ENCODE data around the gene ATP13A2.

ATP13A2 gene

GRCh38 chr1:17032741-17033140 is 21.0 kb upstream of the ATP13A2 start:
- DNase-seq (ENCODE audit: low read depth in 2 of 2), result no peak

GRCh38 chr1:17031436-17031835 is 19.7 kb upstream of the ATP13A2 start:
- DNase-seq (ENCODE audit: low read depth in 2 of 2), result no peak

DNA sequence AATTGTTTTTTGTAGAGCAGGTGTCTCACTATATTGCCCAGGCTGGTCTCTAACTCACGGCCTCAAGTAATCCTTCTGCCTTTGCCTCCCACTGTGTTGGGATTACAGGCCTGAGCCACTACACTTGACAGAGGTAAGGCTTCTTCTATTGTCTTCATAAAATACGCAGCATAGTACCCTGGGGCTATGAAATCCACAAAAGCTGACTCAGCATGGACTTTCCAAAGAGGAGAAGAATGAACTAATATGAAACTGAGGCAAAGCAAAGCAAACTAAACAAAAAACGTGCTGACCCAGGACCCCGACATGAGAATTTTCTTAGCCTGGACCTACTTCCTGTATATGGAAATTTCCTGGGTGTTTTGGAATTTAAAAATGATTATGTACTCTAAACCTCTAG is 18.5 kb upstream of the ATP13A2 start:
- no peak for DNase-seq (ENCODE audit: low read depth in 2 of 2)

GRCh38 chr1:17028662-17029188 is 17.0 kb upstream of the ATP13A2 start:
- no peak for DNase-seq (ENCODE audit: low read depth in 2 of 2)

GRCh38 chr1:17027900-17028299 is 16.2 kb upstream of the ATP13A2 start:
- no peak for DNase-seq (ENCODE audit: low read depth in 2 of 2)

DNA sequence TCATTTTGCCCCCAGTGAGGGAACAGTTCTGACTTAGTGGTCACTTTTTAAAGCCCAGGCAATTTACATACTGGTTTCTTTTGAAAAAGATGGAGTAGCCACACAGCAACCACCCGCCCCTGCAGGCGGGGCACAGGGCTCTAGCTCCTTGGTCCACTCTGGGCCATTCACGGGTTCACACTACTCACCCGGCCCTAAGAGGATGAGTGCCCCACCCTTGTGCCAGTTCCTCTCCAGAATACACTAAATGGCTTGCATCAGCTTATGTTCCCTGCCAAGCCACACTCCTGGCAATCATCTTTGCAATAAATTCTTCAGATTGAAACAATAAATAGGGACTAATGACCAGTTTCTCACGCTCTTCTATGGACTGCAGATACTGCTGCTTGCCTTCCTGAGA is 15.7 kb upstream of the ATP13A2 start:
- no peak for DNase-seq (ENCODE audit: low read depth in 2 of 2)

DNA sequence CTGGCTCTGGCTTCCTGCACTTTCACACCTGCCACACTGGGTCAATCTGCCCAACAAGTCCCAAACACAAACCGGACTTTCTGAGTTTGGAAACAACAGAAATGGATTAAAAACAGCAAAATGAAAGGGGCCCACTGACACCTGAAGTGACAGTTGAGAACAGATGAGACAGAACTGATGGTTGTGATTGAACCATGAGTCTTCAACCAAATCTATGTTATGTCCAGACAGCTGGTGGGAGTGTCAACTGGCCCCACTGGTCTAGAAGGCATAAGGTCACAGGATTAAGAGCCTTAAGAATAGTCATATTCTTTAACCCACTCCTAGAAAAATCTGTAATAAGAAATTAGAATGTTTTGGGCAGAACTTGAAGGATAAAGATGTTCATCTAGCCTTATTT is 13.0 kb upstream of the ATP13A2 start:
- no peak for DNase-seq (ENCODE audit: low read depth in 2 of 2)

GRCh38 chr1:17023573-17023972 is 11.8 kb upstream of the ATP13A2 start:
- DNase-seq (ENCODE audit: low read depth in 2 of 2), result no peak

- no peak for DNase-seq (ENCODE audit: low read depth in 2 of 2)
Measured at GRCh38 chr1:17023102-17023501, 11.4 kb upstream of the ATP13A2 start.

DNA sequence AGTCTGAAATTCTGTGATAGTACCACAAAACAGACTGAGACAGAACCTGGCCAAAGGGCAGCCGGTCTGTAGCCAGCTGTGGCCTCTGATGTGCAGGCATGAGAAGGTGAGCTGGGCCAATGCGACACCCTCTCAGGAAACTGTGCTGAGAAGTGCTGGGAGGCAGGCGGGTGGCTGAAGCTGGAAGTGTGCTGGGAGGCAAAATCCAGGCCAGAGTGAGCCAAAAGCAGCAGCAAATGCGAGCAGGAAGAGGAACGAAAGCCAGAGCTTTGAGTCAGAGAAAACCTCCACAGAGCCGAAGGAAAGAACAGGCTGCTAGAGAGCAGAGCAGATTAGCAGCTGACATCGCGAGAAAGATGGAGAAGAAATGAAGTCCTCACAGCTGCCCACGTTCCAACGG is 10.2 kb upstream of the ATP13A2 start:
- no peak for DNase-seq (ENCODE audit: low read depth in 2 of 2)

GRCh38 chr1:17020502-17020901 is 8.8 kb upstream of the ATP13A2 start:
- no peak for DNase-seq (ENCODE audit: low read depth in 2 of 2)

- no peak for DNase-seq (ENCODE audit: low read depth in 2 of 2)
Measured at GRCh38 chr1:17018849-17019248, 7.1 kb upstream of the ATP13A2 start.

GRCh38 chr1:17017435-17017834 is 5.7 kb upstream of the ATP13A2 start:
- no peak for DNase-seq (ENCODE audit: low read depth in 2 of 2)

DNA sequence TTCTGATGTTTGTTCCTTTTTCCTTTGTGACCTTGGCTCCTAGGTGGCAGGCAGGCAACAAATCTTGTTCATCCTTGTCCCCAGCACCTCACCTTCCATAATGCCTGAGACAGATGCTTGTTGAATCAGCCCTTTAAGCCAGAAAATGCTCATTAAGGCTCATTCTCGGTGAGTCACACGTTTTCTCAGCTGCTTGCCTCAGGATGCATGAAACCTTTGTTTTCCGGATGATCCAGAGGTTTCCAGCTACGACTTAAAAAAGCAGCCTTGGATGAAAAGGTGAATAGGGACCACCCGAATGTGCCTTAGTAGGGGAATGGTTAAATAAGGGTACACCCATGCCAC is 4.6 kb upstream of the ATP13A2 start:
- DNase-seq (ENCODE audit: low read depth in 2 of 2), result peak in 1 of 2 experiments; percentile 15

DNA sequence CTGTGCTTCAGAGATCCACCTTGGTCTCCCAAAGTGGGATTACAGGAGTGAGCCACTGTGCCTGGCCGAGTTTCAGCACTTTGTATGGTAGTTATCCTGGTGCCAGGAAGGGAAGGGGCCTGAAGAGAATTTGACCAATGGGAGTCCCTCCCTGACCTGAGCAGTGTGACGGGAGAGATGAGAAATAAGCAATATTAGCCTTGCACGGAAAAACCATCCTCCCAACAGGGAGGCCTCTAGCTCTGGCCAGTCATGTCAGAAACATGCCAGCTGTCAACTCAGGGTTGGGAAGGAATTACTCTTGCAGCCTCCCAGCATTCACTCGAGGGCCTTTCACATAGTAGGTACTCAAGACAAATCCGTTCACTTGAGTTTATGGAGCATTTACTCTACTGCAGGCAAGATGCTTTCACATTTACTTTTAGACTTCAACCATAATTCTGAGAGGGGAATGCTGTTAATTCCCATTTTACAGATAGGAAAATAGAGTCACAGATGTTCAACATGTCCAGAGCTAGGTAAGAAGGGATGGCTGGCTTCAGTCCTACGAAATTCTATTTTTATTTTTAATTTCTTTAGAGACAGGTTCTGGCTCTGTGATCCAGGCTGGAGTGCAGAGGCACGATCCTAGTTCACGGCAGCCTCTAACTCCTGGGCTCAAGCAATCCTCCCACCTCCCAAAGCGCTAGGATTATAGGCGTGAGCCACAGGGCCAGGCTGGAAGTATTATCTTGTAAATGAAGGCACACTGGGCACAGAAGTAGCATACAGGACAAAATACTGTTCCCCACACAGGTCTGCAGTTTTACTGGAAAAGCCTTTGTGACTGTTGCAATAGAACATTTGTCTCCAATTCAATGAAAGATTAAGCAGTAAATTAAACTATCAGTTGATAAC is 3.2 kb upstream of the ATP13A2 start:
- DNase-seq (ENCODE audit: low read depth in 2 of 2), result no peak

DNA sequence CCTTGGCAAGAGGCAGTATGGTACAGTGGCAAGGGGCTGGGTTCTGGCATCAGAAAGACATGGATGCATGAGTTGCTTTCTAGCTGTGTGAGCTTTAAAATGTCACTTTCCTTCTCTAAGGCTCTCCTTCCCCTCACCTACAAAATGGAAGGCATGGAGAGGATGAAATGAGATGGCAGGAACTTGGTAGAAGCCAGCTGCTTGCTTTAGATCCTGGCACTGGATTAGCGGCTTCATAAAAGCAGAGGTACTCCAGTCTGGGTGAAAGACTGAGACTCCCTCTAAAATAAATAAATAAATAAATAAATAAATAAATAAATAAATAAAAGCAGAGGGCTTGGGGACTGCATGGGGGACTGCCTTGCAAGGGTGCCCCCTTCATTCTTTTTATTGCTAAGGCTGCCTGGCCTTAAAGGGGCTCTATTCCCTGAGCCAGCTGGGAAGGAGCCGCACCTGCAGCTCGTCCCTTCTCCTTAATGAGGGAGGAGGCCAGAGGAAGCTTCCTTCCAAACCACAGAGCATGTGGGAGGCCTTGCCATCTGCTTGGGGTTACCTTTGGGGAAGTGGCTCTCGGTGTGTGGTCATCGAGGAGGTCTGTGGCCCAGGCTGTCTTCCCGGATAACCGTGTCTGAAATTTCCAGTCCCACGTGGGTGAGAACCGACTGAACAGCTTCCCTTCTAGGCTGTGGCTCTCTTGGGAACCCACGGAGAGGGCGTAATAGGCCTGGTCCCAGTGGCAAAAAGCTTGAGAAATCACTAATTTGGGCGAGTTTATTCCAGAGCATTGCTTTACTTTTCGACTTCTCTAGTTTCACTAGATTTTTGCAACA is 2.0 kb upstream of the ATP13A2 start:
- no peak for DNase-seq (ENCODE audit: low read depth in 2 of 2)

GRCh38 chr1:17012775-17013490 is 1.2 kb upstream of the ATP13A2 start:
- DNase-seq (ENCODE audit: low read depth in 2 of 2), result no peak

- DNase-seq (ENCODE audit: low read depth in 2 of 2), result no peak
Measured at GRCh38 chr1:17011092-17011438, 663 bp downstream of the ATP13A2 start.

DNA sequence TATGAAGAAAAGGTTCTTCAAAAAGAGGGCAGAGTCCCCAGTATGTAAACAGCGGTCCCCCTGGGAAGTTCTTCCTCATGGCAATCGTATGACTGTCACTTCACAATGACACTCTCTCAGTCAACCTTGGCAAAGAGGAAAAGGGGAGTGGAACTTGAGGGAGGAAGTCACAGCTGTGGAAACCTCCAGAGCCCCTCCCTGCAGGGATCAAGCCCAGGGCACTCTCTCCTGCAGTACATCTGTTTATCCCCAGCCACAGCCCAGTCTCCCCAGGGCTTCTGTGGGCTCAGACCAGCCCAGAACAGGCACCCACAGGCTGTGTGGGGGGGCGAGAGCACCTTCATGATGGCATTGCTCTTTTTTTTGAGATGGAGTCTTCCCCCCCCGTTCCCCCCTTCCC is 2.0 kb downstream of the ATP13A2 start:
- DNase-seq (ENCODE audit: low read depth in 2 of 2), result no peak

- no peak for DNase-seq (ENCODE audit: low read depth in 2 of 2)
Measured at GRCh38 chr1:17008208-17008855, 3.4 kb downstream of the ATP13A2 start.

- DNase-seq (ENCODE audit: low read depth in 2 of 2), result no peak
Measured at GRCh38 chr1:17007121-17007520, 4.6 kb downstream of the ATP13A2 start.

- DNase-seq (ENCODE audit: low read depth in 2 of 2), result no peak
Measured at GRCh38 chr1:17005365-17005740, 6.4 kb downstream of the ATP13A2 start.

Data from fibroblast of skin of left quadriceps (primary cell).